GM10266 (cell line): ENCODE results near the gene ATP1A2.

ENCODE experiments used
- DNase-seq: peaks from one replicate; pipeline ENCODE4 v3.0.0; 2012; ENCODE audit errors: extremely low spot score
- CTCF ChIP-seq: IDR thresholded peaks from 2 replicates; pipeline ENCODE4 v1.5.1; 2012; ENCODE audit warnings: mild to moderate bottlenecking, low read depth; ENCODE audit not compliant: control insufficient read depth, insufficient read depth; ENCODE audit errors: missing control alignments

ATP1A2 gene

GRCh38 chr1:160129046-160129445 lies 13.5 kb downstream of the ATP1A2 start:
- no peak for DNase-seq
- TF ChIP-seq CTCF = no peak

- no peak for TF ChIP-seq CTCF
- no peak for DNase-seq
Measured at GRCh38 chr1:160129558-160129957, 14.0 kb downstream of the ATP1A2 start.

- TF ChIP-seq CTCF = no peak
Measured at GRCh38 chr1:160129966-160130365, 14.4 kb downstream of the ATP1A2 start.

GRCh38 chr1:160130486-160130885 lies 14.9 kb downstream of the ATP1A2 start:
- no peak for TF ChIP-seq CTCF
- DNase-seq = no peak

More at GRCh38 chr1:160129966-160130365, 14.4 kb downstream of the ATP1A2 start:
- no peak for DNase-seq

- DNase-seq = no peak
- TF ChIP-seq CTCF = no peak
Measured at GRCh38 chr1:160130939-160131338, 15.4 kb downstream of the ATP1A2 start.

GRCh38 chr1:160131803-160132565 lies 16.4 kb downstream of the ATP1A2 start:
- TF ChIP-seq CTCF = no peak
- no peak for DNase-seq

- no peak for DNase-seq
- TF ChIP-seq CTCF = no peak
Measured at GRCh38 chr1:160133990-160134770, 18.6 kb downstream of the ATP1A2 start.
